WI38 (cell line): ENCODE measurements around the gene MYOCD.

Experiments
- H3K4me3 ChIP-seq: 2 replicates; pipeline ENCODE4 v1.5.1; 2011; ENCODE audit warnings: low read depth, mild to moderate bottlenecking, control low read depth, low read length
- TF ChIP-seq, protein P1 (sequence below): IDR thresholded peaks from 2 replicates; pipeline ENCODE4 v1.5.1; 2012; ENCODE audit warnings: low read depth, mild to moderate bottlenecking, control low read depth, low read length

Gene MYOCD

GRCh38 chr17:12815642-12816141, 150.0 kb downstream of the MYOCD start:
- H3K4me3 ChIP-seq: no peak overlapping the region
- TF ChIP-seq, protein P1, sequence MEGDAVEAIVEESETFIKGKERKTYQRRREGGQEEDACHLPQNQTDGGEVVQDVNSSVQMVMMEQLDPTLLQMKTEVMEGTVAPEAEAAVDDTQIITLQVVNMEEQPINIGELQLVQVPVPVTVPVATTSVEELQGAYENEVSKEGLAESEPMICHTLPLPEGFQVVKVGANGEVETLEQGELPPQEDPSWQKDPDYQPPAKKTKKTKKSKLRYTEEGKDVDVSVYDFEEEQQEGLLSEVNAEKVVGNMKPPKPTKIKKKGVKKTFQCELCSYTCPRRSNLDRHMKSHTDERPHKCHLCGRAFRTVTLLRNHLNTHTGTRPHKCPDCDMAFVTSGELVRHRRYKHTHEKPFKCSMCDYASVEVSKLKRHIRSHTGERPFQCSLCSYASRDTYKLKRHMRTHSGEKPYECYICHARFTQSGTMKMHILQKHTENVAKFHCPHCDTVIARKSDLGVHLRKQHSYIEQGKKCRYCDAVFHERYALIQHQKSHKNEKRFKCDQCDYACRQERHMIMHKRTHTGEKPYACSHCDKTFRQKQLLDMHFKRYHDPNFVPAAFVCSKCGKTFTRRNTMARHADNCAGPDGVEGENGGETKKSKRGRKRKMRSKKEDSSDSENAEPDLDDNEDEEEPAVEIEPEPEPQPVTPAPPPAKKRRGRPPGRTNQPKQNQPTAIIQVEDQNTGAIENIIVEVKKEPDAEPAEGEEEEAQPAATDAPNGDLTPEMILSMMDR: no peak
